HepG2 (cell line): Measurements from ENCODE around the gene MRPL9. TPM values are rescaled to one million over a fixed set of nuclear protein-coding genes. Genes with fewer than 3 reads are reported as not detected.

Experiments used
- ATAC-seq: fragments of 200-7000 bp; cut with Tn5 transposase; 3 replicates; pipeline ENCODE4 v1.9.1; 2020; ENCODE audit warnings: mild to moderate bottlenecking, moderate library complexity
- BruUV-seq: library from RNA; stranded (reverse); fragments of 400-500 nt; replicated peaks from 2 replicates; lab custom pipeline; 2021; lab: Mats Ljungman, UMichigan
- CTCF ChIA-PET: fragments of 300-600 bp; formaldehyde crosslinking; extraction: SDS; loops from one replicate; lab custom pipeline; 2021; ENCODE audit warnings: low total read pairs, inconsistent platforms, low intra/inter-chr PET ratio; lab: Yijun Ruan, JAX
- POLR2A ChIA-PET: fragments of 350-600 bp; sonication (Branson Sonifier 250); formaldehyde crosslinking; loops from one replicate; lab custom pipeline; 2020; ENCODE audit warnings: antibody characterized with exemption, inconsistent platforms; lab: Yijun Ruan, JAX
- DNase-seq: peaks from one replicate; pipeline ENCODE4 v3.0.0-alpha.2; 2015; ENCODE audit warnings: low spot score
- FAIRE-seq: peaks from 3 replicates; lab custom pipeline; 2011; peaks lifted over from hg19 to GRCh38; lab: Jason Lieb, UNC
- H2AFZ ChIP-seq: one replicate; pipeline ENCODE4 v1.6.1; 2011; ENCODE audit warnings: low read length, inconsistent platforms
- H3K27ac ChIP-seq: fragments of 300-600 bp; 3 replicates; pipeline ENCODE4 v1.8.0; 2011; ENCODE audit warnings: mixed run types, mild to moderate bottlenecking, mixed read lengths, low read length, inconsistent platforms; ENCODE audit not compliant: insufficient read depth; ENCODE audit errors: extremely low read length
- H3K27me3 ChIP-seq, 2 experiments: fragments of 200-600 bp in 1 of 2; 2 replicates in 1 of 2; 3 replicates in 1 of 2; pipeline versions ENCODE4 v1.6.0 to v1.8.0; 2011; ENCODE audit warnings: low read length in 2 of 2, mild to moderate bottlenecking in 2 of 2, moderate library complexity in 2 of 2, inconsistent platforms in 1 of 2; ENCODE audit not compliant: insufficient read depth in 2 of 2, control insufficient read depth in 1 of 2
- H3K36me3 ChIP-seq, 2 experiments: fragments of 200-600 bp in 1 of 2; replicated peaks in 1 of 2; 2 replicates in 1 of 2; 3 replicates in 1 of 2; pipeline versions ENCODE4 v1.5.1 to v1.8.0; 2011; ENCODE audit warnings: low read length in 2 of 2, inconsistent platforms in 1 of 2; ENCODE audit not compliant: insufficient read depth in 2 of 2, control insufficient read depth in 1 of 2
- H3K4me1 ChIP-seq: 2 replicates; pipeline ENCODE4 v1.5.1; 2012; ENCODE audit warnings: low read length, inconsistent platforms; ENCODE audit not compliant: insufficient read depth
- H3K4me2 ChIP-seq: 2 replicates; pipeline ENCODE4 v1.6.0; 2011; ENCODE audit warnings: low read depth, low read length, inconsistent platforms
- H3K4me3 ChIP-seq, 3 experiments: fragments of 200-600 bp in 1 of 3; sonication (generic), shearing (Covaris generic) in 1 of 3; replicated peaks in 1 of 3; 2 replicates each; pipeline ENCODE4 v1.5.1; 2011 to 2016; ENCODE audit warnings: low read length in 3 of 3, inconsistent platforms in 2 of 3, low read depth in 2 of 3, mild to moderate bottlenecking in 2 of 3, control low read depth in 1 of 3, mixed read lengths in 1 of 3; ENCODE audit not compliant: insufficient read depth in 1 of 3
- H3K79me2 ChIP-seq: one replicate; pipeline ENCODE4 v1.6.1; 2011; ENCODE audit warnings: low read length, inconsistent platforms; ENCODE audit not compliant: insufficient read depth
- H3K9ac ChIP-seq: 2 replicates; pipeline ENCODE4 v1.6.0; 2011; ENCODE audit warnings: mild to moderate bottlenecking, low read depth, low read length, inconsistent platforms; ENCODE audit not compliant: insufficient read depth
- H3K9me3 ChIP-seq: 2 replicates; pipeline ENCODE4 v1.5.1; 2012; ENCODE audit warnings: mild to moderate bottlenecking, low read length
- H4K20me1 ChIP-seq: 2 replicates; pipeline ENCODE4 v1.6.0; 2011; ENCODE audit warnings: inconsistent platforms, mild to moderate bottlenecking, low read length, moderate library complexity; ENCODE audit not compliant: insufficient read depth
- HCFC1 ChIP-seq: fragments of 150-350 bp; IDR thresholded peaks from 2 replicates; pipeline ENCODE4 v1.6.1; 2014; ENCODE audit warnings: low read depth, low read length
- KDM5A ChIP-seq: fragments of 200-600 bp; sonication (generic); IDR thresholded peaks from 2 replicates; pipeline ENCODE4 v1.7.0; 2018; ENCODE audit warnings: antibody characterized with exemption, mild to moderate bottlenecking, low read length, borderline replicate concordance
- MAFF ChIP-seq: IDR thresholded peaks from 2 replicates; pipeline ENCODE4 v1.6.1; 2011; ENCODE audit warnings: low read depth, low read length, improper control_type of control experiment
- MAFK ChIP-seq, 2 experiments: IDR thresholded peaks in 1 of 2; conservative IDR thresholded peaks in 1 of 2; 2 replicates each; pipeline ENCODE4 v1.6.1; 2011; ENCODE audit warnings: improper control_type of control experiment in 2 of 2, low read length in 2 of 2
- NCOR1 ChIP-seq: fragments of 200-600 bp; sonication (generic); IDR thresholded peaks from 2 replicates; pipeline ENCODE4 v1.7.0; 2017; ENCODE audit warnings: antibody characterized with exemption, low read length, borderline replicate concordance
- NFE2L1 ChIP-seq: sonication (generic); formaldehyde crosslinking; IDR thresholded peaks from 2 replicates; pipeline ENCODE4 v1.4.0; 2020; ENCODE audit warnings: missing genetic modification reagents, mild to moderate bottlenecking, borderline replicate concordance
- TOE1 ChIP-seq: sonication (generic); formaldehyde crosslinking; IDR thresholded peaks from 2 replicates; pipeline ENCODE4 v1.4.0; 2020; ENCODE audit warnings: mild to moderate bottlenecking, missing genetic modification reagents
- ZBTB38 ChIP-seq: sonication (generic); formaldehyde crosslinking; IDR thresholded peaks from 2 replicates; pipeline ENCODE4 v1.5.1; 2020; ENCODE audit warnings: mild to moderate bottlenecking, missing genetic modification reagents
- ZFP1 ChIP-seq: IDR thresholded peaks from 2 replicates; pipeline ENCODE4 v1.6.1; 2016
- ZFP90 ChIP-seq: sonication (generic); formaldehyde crosslinking; IDR thresholded peaks from 2 replicates; pipeline ENCODE4 v1.8.0; 2022; ENCODE audit warnings: missing genetic modification reagents, mild to moderate bottlenecking, inconsistent platforms, borderline replicate concordance
- ZNF12 ChIP-seq: sonication (generic); formaldehyde crosslinking; IDR thresholded peaks from 2 replicates; pipeline ENCODE4 v1.5.0; 2020; ENCODE audit warnings: missing genetic modification reagents
- ZNF280D ChIP-seq: sonication (generic); formaldehyde crosslinking; IDR thresholded peaks from 2 replicates; pipeline ENCODE4 v1.5.1; 2020; ENCODE audit warnings: mild to moderate bottlenecking, missing genetic modification reagents
- ZNF468 ChIP-seq: sonication (generic); formaldehyde crosslinking; IDR thresholded peaks from 2 replicates; pipeline ENCODE4 v1.8.0; 2022; ENCODE audit warnings: mild to moderate bottlenecking, moderate library complexity, missing genetic modification reagents
- ZNF605 ChIP-seq: sonication (generic); formaldehyde crosslinking; IDR thresholded peaks from 2 replicates; pipeline ENCODE4 v1.8.0; 2022; ENCODE audit warnings: mild to moderate bottlenecking, missing genetic modification reagents
- ZNF609 ChIP-seq: sonication (generic); formaldehyde crosslinking; IDR thresholded peaks from 2 replicates; pipeline ENCODE4 v1.4.0; 2020; ENCODE audit warnings: mild to moderate bottlenecking, missing genetic modification reagents, borderline replicate concordance
- ZNF670 ChIP-seq: sonication (generic); formaldehyde crosslinking; IDR thresholded peaks from 2 replicates; pipeline ENCODE4 v1.8.0; 2022; ENCODE audit warnings: mild to moderate bottlenecking, missing genetic modification reagents, borderline replicate concordance
- ZNF678 ChIP-seq: sonication (generic); formaldehyde crosslinking; IDR thresholded peaks from 2 replicates; pipeline ENCODE4 v1.4.0; 2020; ENCODE audit warnings: mild to moderate bottlenecking, missing genetic modification reagents
- ZNF841 ChIP-seq: sonication (generic); formaldehyde crosslinking; IDR thresholded peaks from 2 replicates; pipeline ENCODE4 v1.8.1; 2023; ENCODE audit warnings: missing genetic modification reagents, borderline replicate concordance
- WGBS: methylation state at CpG from one replicate; pipeline ENCODE4 v1.1.6; 2017; ENCODE audit warnings: low lambda C conversion rate; 5-methylcytosine and 5-hydroxymethylcytosine counted together
- in situ Hi-C: cut with HindIII; loops from 2 replicates; pipeline ENCODE4 v1.10.0; 2017; ENCODE audit warnings: low pct_unique_long_range_greater_than_20kb; ENCODE audit not compliant: extremely low pct_ligation_motif_present
- intact Hi-C: fragments of 100-400 bp; cut with micrococcal nuclease; formaldehyde crosslinking; loops from one replicate; pipeline ENCODE4 v1.10.0; 2022; ENCODE audit not compliant: unreplicated experiment
- polyA plus RNA-seq, 8 experiments: library from polyadenylated mRNA; depleted of rRNA in 3 of 8; stranded (reverse) in 7 of 8; unstranded in 1 of 8; fragments of >200 nt; fragmentation: Illumina TruSeq in 4 of 8; extraction: Trizol in 4 of 8; gene quantifications; 2 replicates each; pipeline versions ENCODE4 v1.2.1 to v1.2.3, GENCODE V29; 2011 to 2016; ENCODE audit warnings: low read depth in 4 of 8, missing spikeins in 1 of 8, mixed read lengths in 1 of 8; ENCODE audit not compliant: insufficient read depth in 1 of 8
- total RNA-seq, 5 experiments: library from RNA; depleted of rRNA; stranded (reverse); fragments of >200 nt; fragmentation: Illumina TruSeq; extraction: Trizol; gene quantifications; 2 replicates each; pipeline ENCODE4 v1.2.3, GENCODE V29; 2016; ENCODE audit warnings: low read depth in 1 of 5

The MRPL9 gene
- total and polyA plus RNA-seq, 2 of the 13 experiments (the other 11 are each of a cell fraction or from before 2014, with no cell fraction given): 72.1 to 107 TPM

GRCh38 chr1:151777317-151777716, 14.0 kb upstream of the MRPL9 start:
- Histone ChIP-seq H3K79me2 (no peaks in the 10 kb centered on the region), H3K27me3 (no peaks in the 10 kb centered on the region), H3K4me2 (no peak overlapping the region), H3K27ac (no peak overlapping the region), H3K4me3 (no peak overlapping the region), H3K4me1 (no peaks in the 10 kb centered on the region), H3K9ac (no peak overlapping the region), H3K9me3 (no peaks in the 10 kb centered on the region), H2AFZ (no peak overlapping the region), H4K20me1 (no peaks in the 10 kb centered on the region), H3K36me3 (no peaks in the 10 kb centered on the region; a peak in 1 of 5 replicates)
- ChIA-PET POLR2A (interaction anchor here (1.4 kb wide), 1 partner anchor 14 kb away, joined by 3 read pairs; the partner anchor contains the start of gene MRPL9), CTCF (no interaction called here)
- TF ChIP-seq ZFP90 (CRISPR knock-in tag) (no peak), ZFP1 (no peak), ZNF12 (no peak), ZNF670 (CRISPR knock-in tag) (no peak), KDM5A (no peak), MAFK (conservative IDR thresholded peaks at IDR 0.05 in 1 of 2, IDR thresholded peaks at IDR 0.05 in 1 of 2; ENCODE audit: low read length in 2 of 2) (peak; percentile 35 to 79; a peak in 3 of 4 replicates), TOE1 (no peak), ZNF609 (CRISPR knock-in tag) (no peak), ZNF605 (CRISPR knock-in tag) (no peak), NCOR1 (no peak), ZNF678 (CRISPR knock-in tag) (no peak), ZBTB38 (CRISPR knock-in tag) (no peak), ZNF468 (CRISPR knock-in tag) (no peak), MAFF (peak; percentile 58; the same call in 1 of the 2 replicates), HCFC1 (no peak), ZNF841 (CRISPR knock-in tag) (no peak), ZNF280D (CRISPR knock-in tag) (no peak), NFE2L1 (CRISPR knock-in tag) (no peak)
- 93% methylated on average over 4 of the region's 4 CpGs for WGBS
- intact Hi-C loops (no loop called here), in situ Hi-C loops (no loop called here)
- no peak for FAIRE-seq
- no TSS peak for BruUV-seq
- DNase-seq: no peak
- ATAC-seq: no peak
